Right renal pelvis (tissue), 4 donors: ENCODE results near the gene ZMIZ2. TPM values are rescaled to one million over a fixed set of nuclear protein-coding genes. Genes with fewer than 3 reads are reported as not detected.
"Not testable (repeated sequence)": the region's sequence is repeated elsewhere in the genome, so short reads cannot be mapped to it uniquely, and the experiment has no call there.

Experiments
- DNase-seq, 4 donors: peaks; one replicate each; pipeline ENCODE4 v3.0.0-alpha.2; 2013; ENCODE audit warnings: low read depth in 4 of 4, low spot score in 3 of 4, missing footprints in 1 of 4
- polyA plus RNA-seq, 4 donors: library from polyadenylated mRNA; unstranded; fragments of 120-200 nt; gene quantifications; one replicate each; pipeline ENCODE4 v1.2.1, GENCODE V29; 2013; ENCODE audit not compliant: insufficient read length in 4 of 4

Gene ZMIZ2
- polyA plus RNA-seq, 4 donors: 58.4 to 75.3 (median 67.0) TPM

DNA sequence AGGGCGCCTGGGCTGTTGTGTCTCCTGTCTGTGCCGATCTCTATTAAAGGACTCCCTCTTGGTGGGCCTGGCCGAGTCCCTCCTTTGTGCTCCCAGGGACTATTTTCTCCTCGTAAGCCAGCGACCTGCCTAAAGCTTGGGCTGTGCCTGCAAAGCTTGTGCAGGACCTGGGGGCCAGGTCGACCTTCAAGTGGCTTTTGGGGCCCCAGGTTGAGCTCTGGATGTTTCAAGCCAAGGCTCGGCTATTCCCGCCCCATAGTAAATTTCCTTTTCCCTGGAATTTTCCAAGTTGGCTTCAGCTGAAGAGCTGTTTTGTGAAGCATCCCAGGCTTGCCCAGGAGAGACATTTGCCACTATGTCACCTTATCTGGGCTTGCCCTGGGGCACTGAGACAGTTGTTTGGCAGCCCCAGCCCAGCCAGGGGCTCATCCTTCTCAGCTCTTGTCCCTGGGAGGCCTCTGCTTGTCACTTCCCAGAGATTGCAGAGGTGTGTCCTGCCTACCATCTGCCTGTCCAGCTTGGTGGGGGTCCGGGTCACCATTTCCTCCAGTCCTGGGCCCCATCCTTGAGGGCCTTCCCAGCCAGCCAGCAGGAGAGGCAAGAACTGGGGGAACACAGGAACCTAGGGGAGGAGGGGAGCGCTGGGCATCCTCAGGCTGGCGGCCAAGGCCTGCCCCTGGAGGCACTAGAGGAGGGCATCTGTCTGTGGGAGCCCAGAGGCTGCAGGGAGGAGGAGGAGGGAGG, 20.2 kb downstream of the ZMIZ2 start:
- no peak for DNase-seq

GRCh38 chr7:44769376-44769775, 20.7 kb downstream of the ZMIZ2 start:
- no peak for DNase-seq

DNA sequence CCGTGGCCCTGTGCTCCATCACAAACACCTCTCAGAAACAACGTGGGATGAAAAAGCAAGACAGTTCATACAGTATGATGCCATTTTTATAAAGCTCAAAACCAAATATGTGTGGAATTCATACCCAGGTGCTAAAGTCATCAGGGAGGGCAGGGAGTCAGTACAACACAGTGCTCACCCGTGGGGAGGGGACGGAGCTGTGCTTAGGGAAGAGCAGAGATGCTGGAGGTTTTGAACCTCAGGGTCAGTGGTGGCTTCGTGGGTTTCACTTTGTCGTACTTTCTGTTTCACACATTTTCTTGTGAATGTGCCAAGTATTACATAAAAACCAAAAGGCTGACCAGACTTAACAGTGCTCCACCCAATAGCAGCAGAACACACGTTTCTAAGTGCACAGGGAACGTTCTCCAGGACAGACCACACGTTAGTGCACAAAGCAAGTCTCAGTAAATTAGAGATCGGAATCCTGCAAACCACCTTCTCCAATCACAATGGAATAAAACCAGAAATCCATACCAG, 21.2 kb downstream of the ZMIZ2 start:
- no peak for DNase-seq

GRCh38 chr7:44771358-44771757, 22.7 kb downstream of the ZMIZ2 start:
- no peak for DNase-seq

GRCh38 chr7:44772440-44772839, 23.8 kb downstream of the ZMIZ2 start:
- DNase-seq: no peak

- no peak for DNase-seq
Observed at GRCh38 chr7:44772867-44773266, 24.2 kb downstream of the ZMIZ2 start.

DNA sequence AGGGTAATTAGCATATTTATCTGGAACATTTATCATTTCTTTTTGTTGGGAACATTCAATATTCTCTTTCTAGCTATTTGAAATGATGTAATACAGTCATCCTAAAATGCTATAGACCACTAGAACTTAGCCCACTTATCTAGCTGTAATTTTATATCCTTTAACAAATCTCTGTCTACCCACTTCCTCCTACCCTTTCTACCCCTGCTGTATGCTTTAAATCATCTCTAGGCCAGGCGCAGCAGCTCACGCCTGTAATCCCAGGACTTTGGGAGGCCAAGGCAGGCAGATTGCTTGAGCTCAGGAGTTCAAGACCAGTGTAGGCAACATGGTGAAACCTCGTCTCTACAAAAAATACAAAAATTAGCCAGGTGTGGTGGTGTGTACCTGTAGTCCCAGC, 25.8 kb downstream of the ZMIZ2 start:
- not testable (repeated sequence) for DNase-seq

DNA sequence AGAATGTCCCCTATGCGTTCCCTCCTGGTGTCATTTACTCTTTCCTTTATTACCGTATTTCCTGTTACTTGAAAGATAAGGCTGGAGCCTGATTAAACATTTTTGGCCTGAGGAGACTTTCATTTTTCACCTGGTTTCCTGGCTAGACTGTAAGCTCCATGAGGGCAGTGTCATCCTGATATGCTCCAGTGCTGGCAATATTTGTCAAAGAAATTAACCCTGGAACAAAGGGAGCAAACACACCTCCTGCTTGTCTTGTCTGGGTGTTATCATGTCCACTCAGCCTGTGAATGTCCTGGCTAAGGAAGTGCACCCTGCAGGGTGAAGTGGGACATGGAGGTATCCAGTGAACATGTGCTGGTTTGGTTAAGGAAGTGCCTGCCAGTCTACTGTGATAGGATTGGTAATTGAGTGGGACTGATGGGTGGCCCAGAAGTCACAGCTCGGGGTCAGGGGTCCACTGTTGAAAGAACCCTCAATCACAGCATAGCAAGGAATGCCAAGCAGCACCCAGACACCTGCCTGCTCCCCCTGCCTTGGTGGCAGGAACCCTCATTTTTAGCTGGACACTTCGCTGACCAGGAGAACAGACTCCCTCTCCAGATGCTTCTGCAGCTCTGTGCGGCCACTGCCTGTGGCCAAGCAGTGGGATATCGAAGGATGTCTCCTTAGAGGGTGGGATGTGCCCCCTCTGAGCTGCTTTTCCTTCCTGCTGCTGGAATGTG, 26.9 kb downstream of the ZMIZ2 start:
- no peak for DNase-seq

DNA sequence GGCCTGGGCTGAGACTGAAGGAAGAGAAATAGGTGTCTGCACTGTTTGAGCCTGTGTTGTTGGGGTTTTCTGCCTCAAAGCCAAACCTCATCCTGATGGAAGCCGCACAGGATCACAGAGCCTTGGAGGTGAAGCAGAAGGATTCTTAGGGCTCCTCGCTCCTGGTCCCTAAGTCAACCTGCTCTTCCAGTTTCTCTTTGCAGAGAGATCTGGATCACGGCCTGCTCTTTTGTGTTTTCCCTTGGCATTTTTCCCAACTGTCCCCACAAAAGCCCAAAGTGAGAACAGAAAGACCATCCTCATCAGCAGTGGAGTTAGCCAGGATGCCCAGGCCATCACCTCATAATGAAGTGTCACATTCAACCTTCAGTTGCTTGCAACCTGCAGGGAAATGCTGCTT, 27.6 kb downstream of the ZMIZ2 start:
- no peak for DNase-seq

GRCh38 chr7:44782460-44782859, 33.8 kb downstream of the ZMIZ2 start:
- DNase-seq: no peak

DNA sequence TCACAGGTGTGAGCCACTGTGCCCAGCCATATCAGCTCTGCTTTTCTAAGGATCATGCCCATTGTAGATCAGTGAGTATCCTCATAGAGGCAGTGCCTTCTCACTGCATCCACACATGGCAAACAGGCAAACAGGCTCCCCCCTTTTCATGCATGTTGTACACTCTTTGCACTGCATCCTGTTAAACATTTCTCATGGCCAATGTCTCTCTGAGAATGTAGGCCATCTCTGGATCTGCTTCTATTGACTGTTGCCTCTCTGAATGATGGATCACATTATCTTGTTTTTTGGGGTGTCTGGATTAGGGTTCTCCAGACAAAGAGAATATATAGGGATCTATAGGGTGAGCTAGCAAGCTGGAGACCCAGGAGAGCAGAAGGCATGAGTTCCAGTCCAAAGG, 34.8 kb downstream of the ZMIZ2 start:
- DNase-seq: no peak

GRCh38 chr7:44784364-44784763, 35.7 kb downstream of the ZMIZ2 start:
- no peak for DNase-seq

DNA sequence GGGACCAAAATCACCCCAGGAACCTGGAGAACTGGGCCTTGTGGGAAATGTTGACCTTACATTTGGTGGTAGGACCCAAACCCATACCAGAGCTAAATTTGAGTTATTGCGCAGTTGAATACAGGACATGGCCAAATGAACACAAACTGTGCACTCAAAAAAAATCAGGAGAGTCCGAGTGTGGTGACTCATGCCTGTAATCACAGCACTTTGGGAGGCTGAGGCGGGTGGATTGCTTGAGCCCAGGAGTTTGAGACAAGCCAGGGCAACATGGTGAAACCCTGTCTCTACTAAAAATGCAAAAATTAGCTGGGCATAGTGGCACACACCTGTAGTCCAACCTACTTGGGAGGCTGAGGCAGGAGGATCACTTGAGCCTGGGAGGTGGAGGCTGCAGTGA, 36.6 kb downstream of the ZMIZ2 start:
- DNase-seq: not testable (repeated sequence)

DNA sequence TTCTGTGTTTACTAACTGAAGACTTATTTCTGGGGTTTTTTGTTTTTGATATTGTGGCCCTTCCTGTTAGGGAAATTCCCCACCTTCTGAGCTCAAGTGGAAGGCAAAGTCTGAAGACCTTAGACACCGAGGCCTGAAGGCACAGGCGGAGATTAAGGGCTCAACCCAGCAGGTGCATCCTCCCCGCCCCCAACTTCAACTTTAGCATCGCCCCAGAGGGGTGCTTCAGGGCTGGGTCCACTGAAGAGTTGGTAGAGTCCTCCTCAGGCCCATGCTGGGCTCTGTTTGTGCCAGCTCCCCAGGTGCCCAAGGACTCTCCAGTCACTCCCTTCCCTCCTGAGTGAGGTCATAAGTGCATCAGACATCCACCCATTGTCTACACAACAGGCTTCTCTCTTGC, 38.4 kb downstream of the ZMIZ2 start:
- no peak for DNase-seq

- DNase-seq: no peak
Observed at GRCh38 chr7:44787762-44788161, 39.1 kb downstream of the ZMIZ2 start.

DNA sequence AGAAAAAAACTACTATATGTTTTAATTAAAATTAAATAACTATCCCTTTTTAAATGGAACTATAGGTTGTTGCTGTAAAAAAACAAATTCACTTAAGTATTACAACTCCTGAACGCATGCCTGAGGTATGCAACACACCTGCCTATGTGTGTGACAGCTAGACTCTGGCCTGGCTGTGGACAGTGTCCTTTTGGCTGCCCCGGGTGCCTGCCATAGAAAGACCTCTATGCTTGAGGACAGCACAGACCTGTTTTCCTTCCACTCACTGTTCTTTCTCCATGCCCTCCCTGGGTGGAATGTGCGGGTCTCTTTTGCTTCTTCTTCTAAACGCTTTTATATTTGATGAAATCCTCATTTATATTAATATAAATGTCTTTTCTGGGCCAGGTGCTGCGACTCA, 41.3 kb downstream of the ZMIZ2 start:
- no peak for DNase-seq

- DNase-seq: no peak
Observed at GRCh38 chr7:44791278-44792219, 42.9 kb downstream of the ZMIZ2 start.

DNA sequence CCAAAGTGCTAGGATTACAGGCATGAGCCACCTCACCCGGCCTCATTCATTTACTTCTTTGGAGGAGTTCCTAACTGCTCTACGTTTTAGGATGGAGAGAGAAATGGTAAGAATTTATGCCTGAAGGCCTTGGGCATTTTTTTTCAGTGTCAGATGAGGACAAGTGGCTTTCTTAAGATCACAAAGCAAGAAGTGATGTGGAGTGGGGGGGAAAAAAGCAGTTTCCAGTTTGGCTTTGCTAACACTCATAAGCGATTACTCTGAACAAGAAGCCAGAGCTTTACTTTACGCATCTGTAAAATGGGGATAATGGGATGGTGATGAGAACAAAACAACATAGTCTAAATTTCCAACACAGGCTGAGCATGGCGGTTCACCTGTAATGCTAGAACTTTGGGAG, 45.3 kb downstream of the ZMIZ2 start:
- no peak for DNase-seq

DNA sequence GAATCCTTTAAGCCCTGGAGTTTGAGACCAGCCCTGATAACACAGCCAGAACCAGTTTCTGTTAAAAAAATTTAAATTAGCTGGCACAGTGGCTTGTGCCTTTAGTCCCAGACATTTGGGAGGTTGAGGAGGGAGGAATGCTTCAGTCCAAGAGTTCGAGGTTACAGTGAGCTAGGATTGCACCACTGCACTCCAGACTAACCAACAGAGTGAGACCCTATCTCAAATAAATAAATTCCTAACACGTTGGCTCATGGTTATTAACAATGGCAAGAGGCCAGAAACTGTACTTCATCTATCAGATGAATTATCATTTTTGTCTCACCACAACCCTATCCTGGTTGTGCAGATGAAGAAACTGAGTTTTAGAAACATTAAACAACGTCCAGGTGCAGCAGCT, 45.7 kb downstream of the ZMIZ2 start:
- DNase-seq: no peak

DNA sequence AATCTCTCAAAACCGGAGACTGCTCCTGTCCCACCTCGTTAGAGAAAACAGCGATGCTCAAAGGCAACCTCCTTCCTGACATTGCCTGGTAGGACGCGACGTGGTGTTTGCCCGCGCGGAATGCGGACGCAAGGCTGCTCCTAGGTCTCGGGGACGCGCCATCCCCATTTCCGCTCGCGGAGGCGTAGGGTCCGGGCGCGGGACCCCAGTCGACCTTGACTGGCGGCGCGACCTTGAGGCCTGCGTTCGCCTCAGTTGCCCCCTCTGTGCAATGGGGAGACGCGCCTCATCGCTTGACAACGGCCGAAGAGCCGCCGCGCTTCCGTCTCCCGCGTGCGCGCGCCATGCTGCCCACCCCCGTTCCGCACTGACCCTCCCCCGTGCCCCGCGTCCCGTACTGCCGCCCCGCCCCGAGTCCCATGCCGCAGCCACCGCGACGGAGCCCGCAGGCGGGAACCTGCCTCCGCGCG, 47.4 kb downstream of the ZMIZ2 start:
- peak in 3 of 4 donors; percentile 20 to 48 (median 20) for DNase-seq
